ENCODE results near the gene LRMDA. TPM values are rescaled to one million over a fixed set of nuclear protein-coding genes. Genes with fewer than 3 reads are reported as not detected.

Gene LRMDA
- total RNA-seq, 1 experiment from 2014 or later = 4.8 TPM

- no peak for TF ChIP-seq CTCF (IDR thresholded peaks at IDR 0.05 in 2 of 3, conservative IDR thresholded peaks at IDR 0.05 in 1 of 3; ENCODE audit: borderline replicate concordance in 1 of 3, insufficient read depth in 1 of 3, low read depth in 2 of 3, low read length in 2 of 3)
These were observed 658.2 kb downstream of the LRMDA start (continued) for GRCh38 chr10:76089556-76090180.

GRCh38 chr10:76091926-76092325, 660.5 kb downstream of the LRMDA start:
- ChIA-PET CTCF (no interaction called here), POLR2A (no interaction called here), RAD21 (ENCODE audit: low non-redundant PET in 1 of 2, low total read pairs in 2 of 2, uncharacterized antibody in 2 of 2, unreplicated experiment in 2 of 2) (no interaction called here)
- no TSS peak for BruUV-seq (replicated peaks)
- no peak overlapping the region for H2AFZ ChIP-seq (ENCODE audit: low read depth, low read length, poor library complexity, severe bottlenecking)
- H4K20me1 ChIP-seq (ENCODE audit: insufficient read depth) = no peaks in the 10 kb centered on the region
- no peak overlapping the region for H3K4me3 ChIP-seq (replicated peaks in 1 of 2; ENCODE audit: low read depth in 1 of 2, low read length in 2 of 2)
- no peak overlapping the region for H3K9ac ChIP-seq (ENCODE audit: low read length)
- DNase-seq (ENCODE audit: low read depth, low spot score) = no peak
- H3K36me3 ChIP-seq (ENCODE audit: control insufficient read depth in 1 of 2, insufficient read depth in 2 of 2, low read length in 2 of 2) = no peaks in the 10 kb centered on the region
- no peak overlapping the region for H3K27ac ChIP-seq (ENCODE audit: low read depth, low read length)
- H3K27me3 ChIP-seq (ENCODE audit: insufficient read depth, low read length) = peaks cover 6% of the 10 kb centered on the region
- intact Hi-C loops (cut with micrococcal nuclease) = no loop called here
- H3K9me2 ChIP-seq (ENCODE audit: insufficient read depth) = no peaks in the 10 kb centered on the region
- H3K9me3 ChIP-seq (ENCODE audit: control insufficient read depth in 1 of 2, insufficient read depth in 1 of 2, low read depth in 1 of 2, low read length in 2 of 2) = no peaks in the 10 kb centered on the region
- H3K4me1 ChIP-seq (ENCODE audit: control insufficient read depth in 1 of 2, insufficient read depth in 2 of 2, low read length in 2 of 2) = peaks cover 0 to 8% of the 10 kb centered on the region in 2 experiments; a peak in 2 of 4 replicates
- no peaks in the 10 kb centered on the region for H3K79me2 ChIP-seq (ENCODE audit: insufficient read depth, low read length)
- no peak overlapping the region for H3K4me2 ChIP-seq (ENCODE audit: low read length)
- no peak for ATAC-seq
- TF ChIP-seq CEBPB (IDR thresholded peaks at IDR 0.05; ENCODE audit: low read depth) (no peak), POLR2AphosphoS5 (IDR thresholded peaks at IDR 0.05; ENCODE audit: low read depth, low read length) (no peak), EZH2 (IDR thresholded peaks at IDR 0.05) (no peak), ZBTB33 (IDR thresholded peaks at IDR 0.05; ENCODE audit: extremely low read depth, insufficient replicate concordance, low read length) (no peak), ELF1 (IDR thresholded peaks at IDR 0.05; ENCODE audit: borderline replicate concordance, low read depth) (no peak), TCF7L2 (IDR thresholded peaks at IDR 0.05; ENCODE audit: borderline replicate concordance, extremely low read depth, insufficient read depth, insufficient read length) (no peak), SRF (IDR thresholded peaks at IDR 0.05; ENCODE audit: low read depth) (no peak), FOSL1 (IDR thresholded peaks at IDR 0.05; ENCODE audit: low read depth) (no peak), EZH2phosphoT487 (IDR thresholded peaks at IDR 0.05; ENCODE audit: borderline replicate concordance) (no peak), CBX3 (IDR thresholded peaks at IDR 0.05; ENCODE audit: low read depth) (no peak), SP1 (IDR thresholded peaks at IDR 0.05; ENCODE audit: low read depth) (no peak), YY1 (IDR thresholded peaks at IDR 0.05; ENCODE audit: extremely low read depth, insufficient replicate concordance, low read depth, low read length) (no peak), CTCF (IDR thresholded peaks at IDR 0.05 in 2 of 3, conservative IDR thresholded peaks at IDR 0.05 in 1 of 3; ENCODE audit: borderline replicate concordance in 1 of 3, insufficient read depth in 1 of 3, low read depth in 2 of 3, low read length in 2 of 3) (no peak)

All from HCT116 (cell line).